ENCODE measurements around the gene PRSS56. TPM values are rescaled to one million over a fixed set of nuclear protein-coding genes. Genes with fewer than 3 reads are reported as not detected.

PRSS56 gene
- total RNA-seq, 4 donors from 2014 or later: not detected

GRCh38 chr2:232547991-232548390 lies 27.8 kb downstream of the PRSS56 start:
- peak in 1 of 2 donors; percentile 18 for DNase-seq (ENCODE audit: low spot score in 2 of 2)
- intact Hi-C loops (cut with DNase I; ENCODE audit: low total_unique reads): no loop called here
- H3K4me3 ChIP-seq (ENCODE audit: low read depth, poor library complexity, severe bottlenecking): no peak overlapping the region
- TF ChIP-seq CTCF (IDR thresholded peaks at IDR 0.05) (no peak), POLR2A (IDR thresholded peaks at IDR 0.05) (no peak)
- 98% methylated on average over 6 of the region's 6 CpGs for WGBS, 2 donors

- no peak for DNase-seq (ENCODE audit: low spot score in 2 of 2)
- H3K4me3 ChIP-seq (ENCODE audit: low read depth, poor library complexity, severe bottlenecking): peak overlapping the region; percentile 70
- intact Hi-C loops (cut with DNase I; ENCODE audit: low total_unique reads): no loop called here
- 40% methylated on average over 21 of the region's 21 CpGs for WGBS, 2 donors
- TF ChIP-seq POLR2A (IDR thresholded peaks at IDR 0.05): no peak
- no peak for TF ChIP-seq CTCF (IDR thresholded peaks at IDR 0.05)
Observed at GRCh38 chr2:232549655-232550353, 29.6 kb downstream of the PRSS56 start.

- no peak for TF ChIP-seq POLR2A (IDR thresholded peaks at IDR 0.05)
- TF ChIP-seq CTCF (IDR thresholded peaks at IDR 0.05): peak in 1 of 3 donors; percentile 20
- intact Hi-C loops (cut with DNase I; ENCODE audit: low total_unique reads): no loop called here
- 1% methylated on average over 57 to 62 of the region's 81 CpGs for WGBS, 2 donors
- H3K4me3 ChIP-seq (ENCODE audit: low read depth, poor library complexity, severe bottlenecking): peak within 1 kb of the TSS; percentile 70
- peak; percentile 92 to 99 for DNase-seq (ENCODE audit: low spot score in 2 of 2)
Observed at GRCh38 chr2:232550354-232551249, 30.4 kb downstream of the PRSS56 start, which contains the start of the genes EIF4E2 and TIGD1. Gene EIF4E2 (plus strand): TSS chr2:232550689. CDS start chr2:232550725, 36 bp downstream. Gene TIGD1 (minus strand): TSS chr2:232550557. CDS start chr2:232549882, 675 bp downstream.

- TF ChIP-seq CTCF (IDR thresholded peaks at IDR 0.05) (no peak), POLR2A (IDR thresholded peaks at IDR 0.05) (no peak)
- intact Hi-C loops (cut with DNase I; ENCODE audit: low total_unique reads): no loop called here
- 7 to 11% methylated on average over 7 of the region's 7 CpGs for WGBS, 2 donors
- peak overlapping the region; percentile 70 for H3K4me3 ChIP-seq (ENCODE audit: low read depth, poor library complexity, severe bottlenecking)
- peak in 1 of 2 donors; percentile 34 for DNase-seq (ENCODE audit: low spot score in 2 of 2)
Observed at GRCh38 chr2:232551250-232551638, 31.1 kb downstream of the PRSS56 start.

GRCh38 chr2:232551776-232552175 lies 31.6 kb downstream of the PRSS56 start:
- DNase-seq (ENCODE audit: low spot score in 2 of 2): peak in 1 of 2 donors; percentile 64
- WGBS, 2 donors: 94 to 97% methylated on average over 4 of the region's 4 CpGs
- intact Hi-C loops (cut with DNase I; ENCODE audit: low total_unique reads): no loop called here
- TF ChIP-seq CTCF (IDR thresholded peaks at IDR 0.05): no peak
- TF ChIP-seq POLR2A (IDR thresholded peaks at IDR 0.05): no peak
- no peak overlapping the region for H3K4me3 ChIP-seq (ENCODE audit: low read depth, poor library complexity, severe bottlenecking)
